ENCODE measurements around the gene SYN1.

GRCh38 chrX:47644557-47645091, 25.0 kb upstream of the SYN1 start:
- no peak for TF ChIP-seq EZH2phosphoT487 (IDR thresholded peaks at IDR 0.05; ENCODE audit: borderline replicate concordance, low read depth)
- TF ChIP-seq RAD21 (IDR thresholded peaks at IDR 0.05; ENCODE audit: low read length) = peak; percentile 37
- no peak for TF ChIP-seq REST (IDR thresholded peaks at IDR 0.05; ENCODE audit: low read depth, low read length)
- TF ChIP-seq CTCF (IDR thresholded peaks at IDR 0.05) = peak; percentile 56
- no peak for TF ChIP-seq POLR2AphosphoS5 (IDR thresholded peaks at IDR 0.05; ENCODE audit: low read depth, low read length)
- no peak for TF ChIP-seq MXI1 (IDR thresholded peaks at IDR 0.05; ENCODE audit: low read depth, low read length)
